T-helper 2 cell (primary cell): ENCODE data around the gene CDCA4.
"Not testable (repeated sequence)": the region's sequence is repeated elsewhere in the genome, so short reads cannot be mapped to it uniquely, and the experiment has no call there.

Source experiments
- DNase-seq, 5 experiments: peaks; one replicate each; pipeline versions ENCODE4 v3.0.0 to v3.0.0-alpha.2; 2012 to 2022

Gene CDCA4

GRCh38 chr14:105033412-105033900 is 12.6 kb upstream of the CDCA4 start:
- peak in 1 of 5 experiments; percentile 23 for DNase-seq

- DNase-seq, result not testable (repeated sequence)
These were observed 11.6 kb upstream of the CDCA4 start for GRCh38 chr14:105032451-105032901.

DNA sequence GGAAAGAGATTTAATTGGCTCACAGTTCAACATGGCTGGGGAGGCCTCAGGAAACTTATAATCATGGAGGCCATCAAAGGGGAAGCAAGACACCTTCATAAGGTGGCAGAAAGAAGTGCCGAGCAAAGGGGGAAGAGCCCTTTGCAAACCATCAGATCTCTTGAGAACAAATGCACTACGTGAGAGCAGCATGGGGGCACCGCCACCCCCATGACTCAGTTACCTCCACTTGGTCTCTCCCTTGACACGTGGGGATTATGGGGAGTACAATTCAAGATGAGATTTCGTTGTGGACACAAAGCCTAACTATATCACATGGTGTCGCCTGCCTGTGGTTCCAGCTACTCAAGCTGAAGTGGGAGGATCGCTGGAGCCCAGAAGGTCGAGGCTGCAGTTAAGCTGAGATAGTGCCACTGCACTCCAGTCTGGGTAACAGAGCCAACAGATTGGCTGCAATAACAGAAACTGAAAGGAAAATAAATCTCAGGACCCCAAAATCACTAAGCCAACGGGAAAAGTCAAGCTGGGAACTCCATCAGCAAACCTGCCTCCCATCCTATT is 10.0 kb upstream of the CDCA4 start:
- no peak for DNase-seq

GRCh38 chr14:105030194-105030593 is 9.3 kb upstream of the CDCA4 start:
- no peak for DNase-seq

GRCh38 chr14:105029402-105029801 is 8.5 kb upstream of the CDCA4 start:
- no peak for DNase-seq

- no peak for DNase-seq
These were observed 7.5 kb upstream of the CDCA4 start for GRCh38 chr14:105028251-105028927.

DNA sequence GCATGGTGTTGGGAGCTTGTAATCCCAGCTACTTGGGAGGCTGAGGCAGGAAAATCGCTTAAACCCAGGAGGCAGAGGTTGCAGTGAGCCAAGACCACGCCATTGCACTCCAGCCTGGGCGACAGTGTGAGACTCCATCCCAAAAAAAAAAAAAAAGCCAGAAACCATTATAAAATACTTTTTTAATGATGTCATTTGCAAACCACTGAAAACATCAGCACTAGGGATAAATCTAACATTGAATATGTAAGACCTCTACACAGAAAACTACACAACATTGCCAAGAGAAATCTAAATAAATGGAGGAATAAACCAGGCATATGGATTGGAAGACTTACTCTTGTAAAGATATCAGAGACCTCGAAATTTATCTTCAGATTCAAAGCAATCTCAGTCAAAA is 6.8 kb upstream of the CDCA4 start:
- not testable (repeated sequence) for DNase-seq

DNA sequence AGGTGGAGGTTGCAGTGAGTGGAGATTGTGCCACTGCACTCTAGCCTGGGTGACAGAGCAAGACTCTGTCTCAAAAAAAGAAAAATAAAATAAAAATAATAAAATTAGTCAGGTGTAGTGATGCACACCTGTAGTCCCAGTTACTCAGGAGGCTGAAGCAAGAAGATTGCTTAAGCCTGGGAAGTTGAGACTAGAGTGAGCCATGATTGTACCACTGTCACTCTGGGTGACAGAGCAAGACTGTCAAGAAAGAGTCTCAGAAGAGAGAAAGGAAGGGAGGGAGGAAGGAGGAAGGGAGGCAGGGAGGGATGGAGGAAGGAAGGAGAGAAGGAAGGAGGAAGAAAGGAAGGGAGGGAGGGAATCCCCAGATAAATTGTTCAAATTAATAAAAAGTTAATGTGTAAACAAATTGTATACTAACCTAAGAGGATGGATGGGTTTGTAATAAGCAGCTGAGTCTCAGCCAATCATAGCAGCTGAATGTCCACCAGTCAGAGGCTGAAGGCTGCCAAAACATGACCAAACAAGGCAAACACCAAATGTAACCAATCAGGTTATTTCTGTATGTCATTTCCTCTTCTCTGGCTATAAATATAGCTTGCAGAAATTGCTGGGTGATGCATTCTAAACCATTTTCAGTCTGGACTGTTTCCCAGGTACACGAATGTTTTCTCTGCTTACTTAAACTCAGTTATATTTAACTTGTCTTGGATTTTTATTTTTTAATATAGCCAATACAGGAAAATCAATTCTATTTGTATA is 6.1 kb upstream of the CDCA4 start:
- peak in 1 of 5 experiments; percentile 78 for DNase-seq

DNA sequence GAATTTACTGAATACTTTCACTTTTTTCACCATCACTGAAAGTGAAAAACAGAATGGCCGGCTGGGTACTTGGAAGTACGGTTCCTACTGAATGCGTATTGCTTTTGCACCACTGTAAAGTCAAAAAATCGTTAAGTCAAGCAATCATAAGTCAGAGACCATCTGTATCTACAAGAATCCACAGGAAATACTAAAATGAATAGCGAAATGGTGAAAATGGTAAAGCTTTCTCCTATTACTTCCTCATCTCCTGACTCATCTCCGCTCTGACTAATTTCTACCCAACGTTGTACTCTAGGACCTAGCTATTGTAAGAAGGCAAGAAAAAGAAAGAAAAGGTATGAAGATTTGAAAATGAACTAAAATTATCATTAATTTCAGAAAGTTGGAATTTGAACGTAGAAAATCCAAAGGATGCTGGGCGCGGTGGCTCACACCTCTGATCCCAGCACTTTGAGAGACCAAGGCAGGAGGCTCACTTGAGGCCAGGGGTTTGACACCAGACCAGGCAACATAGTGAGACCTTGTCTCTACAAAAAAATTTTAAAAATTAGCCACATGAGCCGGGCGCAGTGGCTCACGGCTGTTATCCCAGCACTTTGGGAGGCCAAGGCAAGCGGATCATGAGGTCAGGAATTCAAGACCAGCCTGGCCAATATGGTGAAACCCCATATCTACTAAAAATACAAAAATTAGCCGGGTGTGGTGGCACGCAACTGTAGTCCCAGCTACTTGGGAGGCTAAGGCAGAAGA is 5.3 kb upstream of the CDCA4 start:
- peak in 1 of 5 experiments; percentile 92 for DNase-seq

DNA sequence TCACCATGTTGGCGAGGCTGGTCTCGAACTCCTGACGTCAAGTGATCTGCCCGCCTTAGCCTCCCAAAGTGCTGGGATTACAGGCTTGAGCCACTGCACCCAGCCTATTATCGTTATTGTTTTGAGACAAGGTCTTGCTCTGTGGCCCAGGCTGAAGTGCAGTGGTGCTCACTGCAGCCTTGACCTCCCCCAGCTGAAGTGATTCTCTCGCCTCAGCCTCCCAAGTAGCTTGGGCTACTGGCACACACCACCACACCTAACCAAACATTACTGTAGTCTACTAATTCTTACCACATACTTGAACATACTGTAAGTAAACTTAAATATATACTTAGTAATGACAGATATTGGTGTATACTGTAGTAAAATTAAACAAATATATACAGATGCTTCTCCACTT is 4.5 kb upstream of the CDCA4 start:
- DNase-seq, result no peak

DNA sequence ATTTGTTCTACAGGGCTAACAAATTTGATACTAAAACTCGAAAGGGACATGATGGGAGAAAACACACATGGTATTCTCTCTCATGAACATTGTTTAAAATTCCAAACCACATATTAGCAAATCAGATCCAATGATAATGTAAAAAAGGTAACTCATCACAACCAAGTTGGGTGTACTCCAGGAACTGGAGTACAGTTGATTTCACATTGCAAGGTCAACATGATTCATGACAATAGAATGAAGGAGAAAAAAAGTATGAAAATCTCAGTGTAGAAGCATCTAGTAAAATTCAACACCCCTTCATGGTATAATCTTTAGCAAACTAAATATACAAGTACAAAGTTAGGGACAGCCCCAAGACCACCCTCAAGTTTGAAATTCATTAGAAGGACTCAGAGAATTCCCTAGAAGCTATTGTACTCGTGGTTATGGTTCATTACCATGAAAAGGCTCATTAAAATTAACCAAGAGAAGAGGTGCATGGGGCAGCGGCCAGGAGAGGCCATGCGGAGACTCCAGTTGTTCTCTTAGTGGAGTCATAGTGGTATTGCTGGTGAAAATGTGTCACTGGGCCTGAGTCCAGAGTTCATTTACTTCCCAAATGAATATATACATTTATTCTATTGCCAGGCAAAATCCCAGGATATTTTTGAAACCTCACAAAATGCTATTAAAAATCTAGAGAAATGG is 3.1 kb upstream of the CDCA4 start:
- no peak for DNase-seq

DNA sequence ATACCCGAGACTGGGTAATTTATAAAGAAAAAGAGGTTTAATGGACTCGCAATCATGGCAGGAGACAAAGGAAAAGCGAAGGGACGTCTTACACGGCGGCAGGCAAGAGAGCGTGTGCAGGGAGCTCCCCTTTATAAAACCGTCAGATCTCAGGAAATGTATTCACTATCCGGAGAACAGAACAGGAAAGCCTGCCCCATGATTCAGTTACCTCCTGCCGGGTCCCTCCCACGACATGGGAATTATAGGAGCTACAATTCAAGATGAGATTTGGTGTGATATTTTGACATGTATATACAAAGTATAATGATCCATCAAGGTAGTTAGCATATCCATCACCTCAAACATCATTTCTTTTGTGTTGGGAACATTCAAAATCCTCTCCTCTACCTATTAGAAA is 2.3 kb upstream of the CDCA4 start:
- DNase-seq, result no peak

GRCh38 chr14:105022276-105022670 is 1.4 kb upstream of the CDCA4 start:
- DNase-seq, result no peak

GRCh38 chr14:105021656-105022275 is 883 bp upstream of the CDCA4 start:
- peak in 2 of 5 experiments; percentile 16 to 54 for DNase-seq

DNA sequence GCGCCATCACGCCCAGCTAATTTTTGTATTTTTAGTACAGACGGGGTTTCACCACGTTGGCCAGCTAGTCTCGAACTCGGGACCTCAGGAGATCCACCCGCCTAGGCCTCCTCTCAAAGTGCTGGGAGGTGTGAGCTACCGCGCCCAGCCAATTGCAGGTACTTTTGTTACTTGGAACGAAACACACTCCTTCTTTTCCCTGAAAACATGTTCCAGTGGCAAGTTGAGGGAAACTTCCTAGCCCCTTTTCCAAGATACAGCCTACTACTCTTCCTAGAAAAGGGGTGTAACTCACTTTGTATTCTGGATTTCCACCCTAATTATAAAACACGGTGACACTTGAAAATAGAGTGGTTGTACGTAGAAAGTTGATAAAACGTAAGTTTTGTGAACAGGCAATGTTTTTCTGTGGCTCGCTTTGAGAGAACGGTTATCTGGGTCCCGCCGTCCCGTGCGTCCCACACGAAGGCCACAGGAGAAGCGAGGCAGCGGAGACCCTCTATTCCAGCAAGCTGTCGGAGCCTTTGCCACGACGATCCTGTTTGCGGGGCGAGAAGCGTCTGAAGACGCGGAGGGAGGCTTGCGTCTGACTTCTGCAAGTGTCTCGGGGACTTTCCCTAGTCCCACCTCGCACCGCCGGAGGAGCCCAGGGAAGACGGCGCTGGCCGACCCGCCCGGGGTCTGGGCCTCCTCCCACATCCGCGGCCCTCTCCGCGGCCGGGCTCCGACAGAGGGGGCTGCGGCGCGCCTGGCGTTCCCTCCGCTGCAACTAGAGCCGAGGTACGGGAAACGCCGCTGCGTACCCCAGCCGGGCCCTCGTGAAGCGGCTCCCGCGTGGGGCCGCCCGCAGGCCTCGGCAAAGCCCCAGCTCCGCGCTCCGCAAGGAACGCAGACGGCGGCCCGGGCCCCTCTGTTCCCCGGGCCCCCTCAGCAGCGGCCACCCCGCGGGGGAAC is 745 bp downstream of the CDCA4 start:
- DNase-seq, result peak; percentile 35 to 74 (median 61)

DNA sequence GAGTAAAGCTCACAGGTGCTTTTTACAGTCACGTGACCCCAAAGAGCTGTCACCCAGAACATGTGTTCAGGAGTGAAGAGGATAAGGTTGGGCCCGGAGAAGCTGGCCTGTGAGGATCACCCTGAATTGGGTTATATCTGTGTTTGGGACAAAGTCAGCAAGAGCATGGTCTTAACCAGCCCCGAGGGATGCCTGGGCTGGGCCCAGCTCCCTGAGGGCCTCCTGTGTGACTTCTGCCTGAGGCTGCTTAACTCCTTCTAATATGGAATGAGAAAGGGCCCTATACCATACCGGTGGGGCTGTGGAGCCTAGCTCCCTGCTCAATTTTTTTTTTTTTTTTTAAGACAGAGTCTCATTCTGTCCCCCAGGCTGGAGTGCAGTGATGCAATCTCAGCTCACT is 2.5 kb downstream of the CDCA4 start:
- no peak for DNase-seq

DNA sequence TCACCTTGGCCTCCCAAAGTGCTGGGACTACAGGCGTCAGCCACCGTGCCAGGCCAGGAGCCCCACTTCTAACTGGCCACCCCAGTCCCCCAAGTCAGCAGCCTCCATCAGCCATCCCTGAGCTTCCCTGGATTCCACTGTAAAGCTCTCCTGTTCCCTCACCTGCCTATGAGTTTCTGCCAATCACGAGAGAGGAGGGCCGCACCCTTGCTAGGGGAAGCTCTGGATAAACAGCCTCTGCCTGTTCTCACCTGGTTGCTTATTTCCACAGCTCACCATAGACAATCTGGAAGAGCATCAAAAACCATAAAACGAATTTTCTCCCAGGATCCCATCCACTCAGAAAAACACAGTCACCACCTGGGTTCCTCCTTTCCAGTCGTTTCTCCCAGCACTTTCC is 5.0 kb downstream of the CDCA4 start:
- no peak for DNase-seq

GRCh38 chr14:105015242-105015641 is 5.6 kb downstream of the CDCA4 start:
- peak in 1 of 5 experiments; percentile 30 for DNase-seq

DNA sequence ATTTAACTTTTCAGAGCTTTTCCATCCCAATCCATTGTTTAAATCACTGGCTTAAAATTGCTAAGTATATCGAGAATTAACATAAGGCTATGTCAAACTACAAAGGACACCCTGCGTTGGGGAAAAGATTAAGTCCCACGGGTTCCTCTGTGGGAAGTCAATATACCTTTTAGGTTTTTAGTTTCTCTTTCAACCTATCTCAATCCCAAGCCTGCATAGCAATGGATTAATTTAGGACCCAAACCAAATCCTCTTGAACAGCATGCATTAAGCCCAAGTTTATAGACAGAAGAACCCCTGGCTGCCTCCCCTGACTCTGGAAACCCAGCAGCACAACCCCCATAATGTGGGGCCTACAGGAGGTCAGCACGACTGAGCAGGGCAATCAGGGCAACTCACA is 6.3 kb downstream of the CDCA4 start:
- no peak for DNase-seq

DNA sequence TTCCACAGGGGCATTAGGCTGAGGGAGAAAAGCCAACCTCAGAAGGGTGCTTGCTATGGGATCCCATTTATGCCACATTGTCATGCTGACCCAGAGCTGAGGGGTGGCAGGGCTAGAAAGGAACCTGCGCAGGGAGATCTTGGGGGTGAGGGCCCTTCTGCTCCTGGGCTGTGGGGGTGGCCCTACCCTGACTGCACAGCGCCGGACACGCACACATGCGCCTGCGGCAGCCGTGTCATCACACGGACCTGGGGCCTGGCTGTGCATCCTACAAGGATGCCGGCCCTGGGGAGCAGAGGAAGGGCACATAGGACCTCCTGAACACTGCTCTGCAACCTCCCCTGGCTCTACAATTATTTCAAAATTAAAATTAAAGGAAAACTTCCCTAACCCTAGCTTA is 6.9 kb downstream of the CDCA4 start:
- no peak for DNase-seq
